ENCODE measurements around the gene CLEC9A.

DNA sequence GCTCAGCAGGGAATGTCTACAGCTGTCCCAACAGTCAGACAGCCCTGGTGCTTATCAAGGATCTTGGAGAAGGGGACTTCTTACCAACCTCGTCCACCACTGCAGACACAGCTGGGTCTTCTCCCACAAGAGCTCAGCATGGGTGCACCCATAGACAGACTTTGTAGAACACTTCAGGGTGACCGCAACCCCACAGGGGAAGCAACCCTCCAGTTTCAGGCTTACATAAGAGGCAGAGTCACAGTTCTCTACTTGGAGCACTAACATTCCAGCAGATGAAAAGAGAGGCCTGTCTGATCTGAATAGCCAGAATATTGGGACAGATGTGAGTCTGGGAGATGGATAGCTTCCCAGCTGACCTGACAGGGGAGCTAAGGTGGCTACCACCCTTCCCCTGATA is 71.8 kb downstream of the CLEC9A start:
- TF ChIP-seq EZH2 (IDR thresholded peaks at IDR 0.05; ENCODE audit: low read length, unreplicated experiment), result no peak
- TF ChIP-seq, protein P1, sequence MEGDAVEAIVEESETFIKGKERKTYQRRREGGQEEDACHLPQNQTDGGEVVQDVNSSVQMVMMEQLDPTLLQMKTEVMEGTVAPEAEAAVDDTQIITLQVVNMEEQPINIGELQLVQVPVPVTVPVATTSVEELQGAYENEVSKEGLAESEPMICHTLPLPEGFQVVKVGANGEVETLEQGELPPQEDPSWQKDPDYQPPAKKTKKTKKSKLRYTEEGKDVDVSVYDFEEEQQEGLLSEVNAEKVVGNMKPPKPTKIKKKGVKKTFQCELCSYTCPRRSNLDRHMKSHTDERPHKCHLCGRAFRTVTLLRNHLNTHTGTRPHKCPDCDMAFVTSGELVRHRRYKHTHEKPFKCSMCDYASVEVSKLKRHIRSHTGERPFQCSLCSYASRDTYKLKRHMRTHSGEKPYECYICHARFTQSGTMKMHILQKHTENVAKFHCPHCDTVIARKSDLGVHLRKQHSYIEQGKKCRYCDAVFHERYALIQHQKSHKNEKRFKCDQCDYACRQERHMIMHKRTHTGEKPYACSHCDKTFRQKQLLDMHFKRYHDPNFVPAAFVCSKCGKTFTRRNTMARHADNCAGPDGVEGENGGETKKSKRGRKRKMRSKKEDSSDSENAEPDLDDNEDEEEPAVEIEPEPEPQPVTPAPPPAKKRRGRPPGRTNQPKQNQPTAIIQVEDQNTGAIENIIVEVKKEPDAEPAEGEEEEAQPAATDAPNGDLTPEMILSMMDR (conservative IDR thresholded peaks at IDR 0.05; ENCODE audit: low read depth, low read length), result no peak
